ENCODE data around the gene G3BP2.
"Not testable (repeated sequence)": the region's sequence is repeated elsewhere in the genome, so short reads cannot be mapped to it uniquely, and the experiment has no call there.

The G3BP2 gene

DNA sequence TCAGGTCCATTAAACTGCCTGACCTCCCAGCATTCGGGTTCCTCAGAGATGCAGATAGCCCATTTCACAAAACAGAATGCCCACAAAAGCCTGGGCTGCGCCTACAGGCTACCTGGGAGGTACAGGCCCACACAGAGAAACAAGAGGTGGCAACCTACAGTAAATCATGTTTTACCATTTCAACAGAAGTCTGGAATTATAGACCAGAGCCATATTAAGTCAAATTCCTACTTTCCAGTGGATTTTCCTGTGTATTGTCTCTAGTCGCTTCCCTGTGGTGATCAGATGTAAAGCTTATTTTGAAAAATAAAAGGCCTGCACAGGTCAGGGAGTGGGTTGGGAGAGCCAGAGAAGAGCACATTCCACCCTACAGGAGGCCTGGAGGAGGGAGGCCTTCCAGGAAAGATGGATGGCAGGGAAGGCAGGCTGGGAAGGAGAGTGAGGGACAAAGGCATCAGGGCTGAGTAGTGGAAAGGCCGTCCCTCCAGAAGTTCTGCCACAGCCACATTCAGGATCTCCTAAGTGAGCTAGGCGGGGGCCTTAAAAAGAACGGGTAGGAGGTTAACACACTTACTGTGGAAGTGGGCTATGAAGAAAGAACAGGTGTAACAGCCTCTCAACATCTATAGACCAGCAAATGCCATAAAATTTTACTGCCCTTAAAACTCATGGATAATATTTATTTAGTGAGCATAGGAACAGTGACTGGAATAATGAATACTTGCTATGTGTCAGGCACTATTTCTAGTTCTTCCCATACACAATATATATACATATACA lies 32.2 kb upstream of the G3BP2 start:
- Histone ChIP-seq H3K9me3 (ENCODE audit: control insufficient read depth in 1 of 2, low read length in 2 of 2) (no peaks in the 10 kb centered on the region), H3K27me3 (ENCODE audit: control insufficient read depth in 1 of 2, insufficient read depth in 2 of 2, low read length in 2 of 2) (no peaks in the 10 kb centered on the region), H3K4me3 (ENCODE audit: low read depth in 1 of 2, low read length in 2 of 2) (no peak overlapping the region), H3K9ac (ENCODE audit: low read depth in 1 of 2, low read length in 2 of 2) (no peak overlapping the region), H3K36me3 (ENCODE audit: control insufficient read depth in 1 of 2, insufficient read depth in 2 of 2, low read length in 2 of 2) (no peaks in the 10 kb centered on the region), H3K27ac (ENCODE audit: low read depth, low read length) (no peak overlapping the region), H3K4me1 (ENCODE audit: control insufficient read depth in 1 of 2, insufficient read depth in 2 of 2, low read length in 2 of 2) (no peaks in the 10 kb centered on the region)

DNA sequence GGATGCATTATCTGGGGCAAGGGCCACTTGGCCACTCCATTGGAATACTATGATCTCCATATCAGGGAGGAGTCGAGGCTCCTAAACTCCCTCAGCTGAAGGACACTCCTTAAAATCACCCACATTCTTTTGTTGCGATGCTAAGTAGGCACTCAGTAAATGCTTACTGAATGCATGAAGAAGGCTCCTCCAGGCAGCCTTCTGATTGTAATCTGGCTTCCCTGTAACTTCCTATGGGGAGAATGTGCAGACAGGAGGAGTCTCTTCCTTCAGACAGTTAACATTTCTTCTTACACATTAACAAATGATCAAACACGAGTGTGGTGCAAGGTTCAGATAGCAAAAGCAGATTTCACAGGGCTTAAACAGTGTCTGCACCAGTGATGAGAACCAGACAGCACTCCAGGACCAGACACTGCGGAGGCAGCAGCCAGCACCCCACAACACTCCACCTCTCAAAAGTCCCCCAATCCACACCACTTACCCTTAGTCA lies 29.8 kb upstream of the G3BP2 start:
- H3K9me3 ChIP-seq (ENCODE audit: control insufficient read depth in 1 of 2, low read length in 2 of 2), result no peaks in the 10 kb centered on the region
- H3K27me3 ChIP-seq (ENCODE audit: control insufficient read depth in 1 of 2, insufficient read depth in 2 of 2, low read length in 2 of 2), result no peaks in the 10 kb centered on the region
- H3K9ac ChIP-seq (ENCODE audit: low read depth in 1 of 2, low read length in 2 of 2), result no peak overlapping the region
- H3K4me3 ChIP-seq (ENCODE audit: low read depth in 1 of 2, low read length in 2 of 2), result no peak overlapping the region
- H3K4me1 ChIP-seq (ENCODE audit: control insufficient read depth in 1 of 2, insufficient read depth in 2 of 2, low read length in 2 of 2), result peaks cover 0 to 5% of the 10 kb centered on the region in 2 donors
- H3K36me3 ChIP-seq (ENCODE audit: control insufficient read depth in 1 of 2, insufficient read depth in 2 of 2, low read length in 2 of 2), result no peaks in the 10 kb centered on the region
- H3K27ac ChIP-seq (ENCODE audit: low read depth, low read length), result no peak overlapping the region

DNA sequence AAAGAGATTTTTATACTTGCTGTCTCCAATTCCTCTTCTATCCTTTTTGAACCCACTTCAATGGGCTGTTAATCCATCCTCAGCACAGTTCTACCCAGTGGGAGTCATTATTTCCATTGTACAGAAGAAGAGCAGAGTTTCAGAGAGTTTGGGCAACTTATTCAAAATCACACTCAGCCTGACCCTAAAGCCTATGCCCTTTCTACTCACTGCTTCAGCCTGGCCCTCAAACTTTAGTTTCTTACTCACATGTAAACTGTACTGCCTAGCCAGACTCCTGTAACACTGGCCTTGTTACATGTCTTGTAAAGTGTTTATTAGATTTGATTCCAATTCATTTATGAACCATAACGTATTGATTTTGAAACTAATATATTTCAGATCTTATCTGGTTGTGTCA lies 26.1 kb upstream of the G3BP2 start:
- H3K4me3 ChIP-seq (ENCODE audit: low read depth in 1 of 2, low read length in 2 of 2), result no peak overlapping the region
- no peak overlapping the region for H3K27ac ChIP-seq (ENCODE audit: low read depth, low read length)
- no peaks in the 10 kb centered on the region for H3K9me3 ChIP-seq (ENCODE audit: control insufficient read depth in 1 of 2, low read length in 2 of 2)
- H3K27me3 ChIP-seq (ENCODE audit: control insufficient read depth in 1 of 2, insufficient read depth in 2 of 2, low read length in 2 of 2), result no peaks in the 10 kb centered on the region
- no peak overlapping the region for H3K9ac ChIP-seq (ENCODE audit: low read depth in 1 of 2, low read length in 2 of 2)
- no peaks in the 10 kb centered on the region for H3K36me3 ChIP-seq (ENCODE audit: control insufficient read depth in 1 of 2, insufficient read depth in 2 of 2, low read length in 2 of 2)
- peaks cover 0 to 10% of the 10 kb centered on the region in 2 donors for H3K4me1 ChIP-seq (ENCODE audit: control insufficient read depth in 1 of 2, insufficient read depth in 2 of 2, low read length in 2 of 2)

DNA sequence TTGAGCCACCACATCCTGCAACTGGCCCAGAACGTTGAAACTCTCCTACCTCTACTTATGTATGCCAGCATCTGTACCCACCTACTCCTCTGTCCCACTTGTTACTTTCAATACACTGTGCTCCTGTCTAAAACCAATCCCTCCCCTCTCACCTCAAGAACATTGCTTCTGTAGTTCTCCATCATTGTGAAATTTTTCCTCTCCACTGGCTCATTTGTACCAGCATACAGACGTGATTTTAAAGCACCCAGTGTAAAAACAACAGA lies 25.7 kb upstream of the G3BP2 start:
- Histone ChIP-seq H3K36me3 (ENCODE audit: control insufficient read depth in 1 of 2, insufficient read depth in 2 of 2, low read length in 2 of 2) (no peaks in the 10 kb centered on the region), H3K4me3 (ENCODE audit: low read depth in 1 of 2, low read length in 2 of 2) (no peak overlapping the region), H3K27me3 (ENCODE audit: control insufficient read depth in 1 of 2, insufficient read depth in 2 of 2, low read length in 2 of 2) (no peaks in the 10 kb centered on the region), H3K9me3 (ENCODE audit: control insufficient read depth in 1 of 2, low read length in 2 of 2) (no peaks in the 10 kb centered on the region), H3K9ac (ENCODE audit: low read depth in 1 of 2, low read length in 2 of 2) (no peak overlapping the region), H3K4me1 (ENCODE audit: control insufficient read depth in 1 of 2, insufficient read depth in 2 of 2, low read length in 2 of 2) (peaks cover 0 to 10% of the 10 kb centered on the region in 2 donors), H3K27ac (ENCODE audit: low read depth, low read length) (no peak overlapping the region)

DNA sequence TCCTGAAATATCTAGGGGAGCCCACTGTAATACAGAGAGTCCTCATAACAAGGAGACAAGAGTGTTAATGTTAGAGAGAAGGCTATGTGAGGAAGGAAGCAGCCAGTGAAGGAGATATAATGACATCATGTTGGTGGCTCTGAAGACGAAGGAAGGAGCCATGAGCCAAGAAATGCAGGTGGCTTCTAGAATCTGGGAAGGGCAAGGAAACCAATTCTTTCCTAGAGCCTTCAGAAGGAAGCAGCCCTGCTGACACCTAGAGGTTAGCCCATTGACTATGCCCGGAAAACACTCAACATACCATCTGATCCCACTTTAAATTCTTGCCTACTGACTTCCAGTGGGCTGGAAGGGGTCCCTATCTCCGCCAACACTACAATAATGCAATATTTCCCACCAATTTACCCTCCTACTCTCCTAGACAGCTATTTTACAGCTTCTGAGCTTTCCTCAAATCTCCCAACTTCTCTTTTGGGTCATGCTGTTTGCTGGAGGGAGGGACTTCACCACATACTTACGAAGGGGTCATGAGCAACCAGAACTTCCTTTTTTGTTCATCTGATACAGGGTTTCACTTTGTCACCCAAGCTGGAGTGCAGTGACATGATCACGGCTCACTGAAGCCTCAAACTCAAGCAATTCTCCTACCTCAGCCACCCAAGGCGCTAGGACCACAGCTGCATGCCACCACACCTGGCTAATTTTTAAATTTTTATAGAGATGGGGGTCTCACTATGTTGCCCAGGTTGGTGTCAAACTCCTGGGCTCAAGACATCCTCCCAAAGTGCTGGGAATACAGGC lies 25.2 kb upstream of the G3BP2 start:
- Histone ChIP-seq H3K9ac (ENCODE audit: low read depth in 1 of 2, low read length in 2 of 2) (no peak overlapping the region), H3K4me1 (ENCODE audit: control insufficient read depth in 1 of 2, insufficient read depth in 2 of 2, low read length in 2 of 2) (peaks cover 0 to 10% of the 10 kb centered on the region in 2 donors), H3K27me3 (ENCODE audit: control insufficient read depth in 1 of 2, insufficient read depth in 2 of 2, low read length in 2 of 2) (no peaks in the 10 kb centered on the region), H3K36me3 (ENCODE audit: control insufficient read depth in 1 of 2, insufficient read depth in 2 of 2, low read length in 2 of 2) (no peaks in the 10 kb centered on the region), H3K27ac (ENCODE audit: low read depth, low read length) (no peak overlapping the region), H3K4me3 (ENCODE audit: low read depth in 1 of 2, low read length in 2 of 2) (peak overlapping the region in 1 of 2 donors; percentile 24), H3K9me3 (ENCODE audit: control insufficient read depth in 1 of 2, low read length in 2 of 2) (no peaks in the 10 kb centered on the region)

DNA sequence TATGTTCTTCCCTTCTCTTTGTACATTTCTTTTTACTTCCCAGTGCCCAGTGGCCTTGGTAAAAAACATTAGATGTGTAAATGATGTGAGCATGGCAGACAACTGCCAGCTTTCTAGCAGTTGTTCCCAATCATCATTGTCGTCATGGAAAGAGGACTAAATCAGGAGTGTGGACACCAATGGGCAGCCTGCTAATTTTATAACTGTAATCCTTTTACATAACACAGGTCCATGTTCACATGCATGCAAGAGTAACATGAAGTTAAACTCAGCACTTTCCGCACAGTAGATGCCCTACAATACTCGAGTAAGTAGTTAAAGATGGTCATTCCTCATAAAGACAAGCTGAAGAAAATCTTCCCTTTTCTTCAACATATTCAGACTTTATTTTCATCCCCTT lies 23.4 kb upstream of the G3BP2 start:
- H3K9ac ChIP-seq (ENCODE audit: low read depth in 1 of 2, low read length in 2 of 2), result no peak overlapping the region
- H3K4me1 ChIP-seq (ENCODE audit: control insufficient read depth in 1 of 2, insufficient read depth in 2 of 2, low read length in 2 of 2), result peaks cover 0 to 10% of the 10 kb centered on the region in 2 donors
- H3K36me3 ChIP-seq (ENCODE audit: control insufficient read depth in 1 of 2, insufficient read depth in 2 of 2, low read length in 2 of 2), result no peaks in the 10 kb centered on the region
- H3K27ac ChIP-seq (ENCODE audit: low read depth, low read length), result no peak overlapping the region
- no peaks in the 10 kb centered on the region for H3K27me3 ChIP-seq (ENCODE audit: control insufficient read depth in 1 of 2, insufficient read depth in 2 of 2, low read length in 2 of 2)
- H3K4me3 ChIP-seq (ENCODE audit: low read depth in 1 of 2, low read length in 2 of 2), result no peak overlapping the region
- H3K9me3 ChIP-seq (ENCODE audit: control insufficient read depth in 1 of 2, low read length in 2 of 2), result no peaks in the 10 kb centered on the region

DNA sequence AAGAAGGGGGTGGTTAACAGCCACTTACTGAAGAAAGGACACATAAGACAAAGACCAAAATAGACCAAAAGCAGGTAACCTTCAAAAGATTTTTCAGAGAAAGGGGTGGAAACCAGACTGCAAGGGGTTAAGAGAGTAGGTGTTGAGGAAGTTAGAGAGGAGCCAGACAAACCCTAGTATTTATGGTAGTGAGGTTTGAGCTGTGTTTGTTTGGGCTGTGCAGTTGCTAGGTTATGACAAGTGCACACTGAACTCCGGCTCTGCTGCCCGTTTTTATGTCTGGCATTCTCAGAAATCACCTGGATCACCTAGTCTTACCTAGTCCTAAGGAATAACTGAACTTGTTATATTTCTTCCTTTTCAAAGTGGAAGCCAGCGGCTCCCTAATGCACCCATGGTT lies 22.9 kb upstream of the G3BP2 start:
- Histone ChIP-seq H3K4me3 (ENCODE audit: low read depth in 1 of 2, low read length in 2 of 2) (no peak overlapping the region), H3K4me1 (ENCODE audit: control insufficient read depth in 1 of 2, insufficient read depth in 2 of 2, low read length in 2 of 2) (peaks cover 0 to 10% of the 10 kb centered on the region in 2 donors), H3K9ac (ENCODE audit: low read depth in 1 of 2, low read length in 2 of 2) (no peak overlapping the region), H3K27ac (ENCODE audit: low read depth, low read length) (no peak overlapping the region), H3K36me3 (ENCODE audit: control insufficient read depth in 1 of 2, insufficient read depth in 2 of 2, low read length in 2 of 2) (no peaks in the 10 kb centered on the region), H3K9me3 (ENCODE audit: control insufficient read depth in 1 of 2, low read length in 2 of 2) (no peaks in the 10 kb centered on the region), H3K27me3 (ENCODE audit: control insufficient read depth in 1 of 2, insufficient read depth in 2 of 2, low read length in 2 of 2) (no peaks in the 10 kb centered on the region)

DNA sequence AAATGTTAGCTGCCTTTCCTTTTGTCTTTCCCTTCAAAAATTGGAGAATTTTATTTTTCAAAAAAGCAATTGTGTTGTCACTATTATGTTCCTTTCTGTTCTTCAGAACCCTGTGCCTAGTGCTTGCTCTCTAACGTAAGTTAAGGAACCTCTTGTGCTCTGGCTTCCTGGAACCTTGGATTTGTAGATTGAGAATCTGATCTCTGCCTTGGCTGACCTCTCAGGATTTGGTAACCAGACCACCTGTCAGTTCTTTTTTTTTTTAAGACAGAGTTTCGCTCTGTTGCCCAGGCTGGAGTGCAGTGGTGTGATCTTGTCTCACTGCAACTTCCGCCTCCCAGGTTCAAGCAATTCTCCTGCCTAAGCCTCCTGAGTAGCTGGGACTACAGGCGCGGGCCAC lies 18.9 kb upstream of the G3BP2 start:
- not testable (repeated sequence) for H3K9me3 ChIP-seq (ENCODE audit: control insufficient read depth in 1 of 2, low read length in 2 of 2); H3K9ac ChIP-seq (ENCODE audit: low read depth in 1 of 2, low read length in 2 of 2); H3K4me1 ChIP-seq (ENCODE audit: control insufficient read depth in 1 of 2, insufficient read depth in 2 of 2, low read length in 2 of 2); H3K27me3 ChIP-seq (ENCODE audit: control insufficient read depth in 1 of 2, insufficient read depth in 2 of 2, low read length in 2 of 2); H3K4me3 ChIP-seq (ENCODE audit: low read depth in 1 of 2, low read length in 2 of 2); H3K27ac ChIP-seq (ENCODE audit: low read depth, low read length); H3K36me3 ChIP-seq (ENCODE audit: control insufficient read depth in 1 of 2, insufficient read depth in 2 of 2, low read length in 2 of 2)

DNA sequence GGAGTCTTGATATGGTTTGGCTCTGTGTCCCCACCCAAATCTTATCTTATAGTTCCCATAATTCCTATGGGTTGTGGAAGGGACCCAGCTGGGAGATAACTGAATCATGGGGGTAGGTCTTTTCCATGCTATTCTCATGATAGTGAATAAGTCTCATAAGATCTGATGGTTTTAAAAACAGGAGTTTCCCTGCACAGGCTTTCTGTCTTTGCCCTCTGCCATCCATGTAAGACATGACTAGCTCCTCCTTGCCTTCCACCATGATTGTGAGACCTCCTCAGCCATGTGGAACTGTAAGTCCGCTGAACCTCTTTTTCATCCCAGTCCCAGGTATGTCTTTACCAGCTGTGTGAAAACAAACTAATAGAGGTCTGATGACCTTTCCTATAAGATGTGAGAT lies 13.9 kb upstream of the G3BP2 start:
- H3K36me3 ChIP-seq (ENCODE audit: control insufficient read depth in 1 of 2, insufficient read depth in 2 of 2, low read length in 2 of 2); H3K4me3 ChIP-seq (ENCODE audit: low read depth in 1 of 2, low read length in 2 of 2): not testable (repeated sequence)

DNA sequence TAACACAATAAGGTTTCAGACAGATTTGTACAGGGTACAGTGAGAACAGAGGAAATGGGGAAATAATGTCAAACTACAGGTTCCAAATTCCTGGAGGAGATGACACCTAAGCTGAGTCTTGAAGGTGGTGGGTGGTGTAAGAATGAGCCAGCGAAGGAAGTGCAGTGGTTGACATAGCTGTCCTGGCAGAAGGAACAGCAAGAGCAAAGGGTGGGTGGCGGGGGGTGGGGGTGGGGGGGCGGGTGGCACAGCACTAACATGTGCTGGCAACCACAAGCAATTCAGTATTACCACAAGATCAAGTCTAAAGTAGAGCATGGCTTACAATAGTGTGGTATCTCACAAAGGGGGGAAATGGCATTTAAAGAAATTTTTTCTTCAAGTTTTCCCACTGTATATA lies 13.1 kb upstream of the G3BP2 start:
- Histone ChIP-seq H3K9ac (ENCODE audit: low read depth in 1 of 2, low read length in 2 of 2) (no peak overlapping the region), H3K27ac (ENCODE audit: low read depth, low read length) (no peak overlapping the region), H3K4me3 (ENCODE audit: low read depth in 1 of 2, low read length in 2 of 2) (no peak overlapping the region), H3K27me3 (ENCODE audit: control insufficient read depth in 1 of 2, insufficient read depth in 2 of 2, low read length in 2 of 2) (no peaks in the 10 kb centered on the region), H3K4me1 (ENCODE audit: control insufficient read depth in 1 of 2, insufficient read depth in 2 of 2, low read length in 2 of 2) (no peaks in the 10 kb centered on the region), H3K36me3 (ENCODE audit: control insufficient read depth in 1 of 2, insufficient read depth in 2 of 2, low read length in 2 of 2) (no peaks in the 10 kb centered on the region), H3K9me3 (ENCODE audit: control insufficient read depth in 1 of 2, low read length in 2 of 2) (no peaks in the 10 kb centered on the region)

More for the DNA sequence above, 13.9 kb upstream of the G3BP2 start:
- H3K27me3 ChIP-seq (ENCODE audit: control insufficient read depth in 1 of 2, insufficient read depth in 2 of 2, low read length in 2 of 2); H3K27ac ChIP-seq (ENCODE audit: low read depth, low read length); H3K9ac ChIP-seq (ENCODE audit: low read depth in 1 of 2, low read length in 2 of 2); H3K4me1 ChIP-seq (ENCODE audit: control insufficient read depth in 1 of 2, insufficient read depth in 2 of 2, low read length in 2 of 2); H3K9me3 ChIP-seq (ENCODE audit: control insufficient read depth in 1 of 2, low read length in 2 of 2): not testable (repeated sequence)

Measured in duodenal mucosa (tissue), 2 donors.